ENCODE measurements around the gene POU2F1.

GRCh38 chr1:167412920-167413319 is 192.2 kb downstream of the POU2F1 start:
- no peak for TF ChIP-seq CTCF (conservative IDR thresholded peaks at IDR 0.05; ENCODE audit: low read depth in 2 of 2)
- no peak for TF ChIP-seq EZH2 (IDR thresholded peaks at IDR 0.05; ENCODE audit: low read depth, unreplicated experiment)
- TF ChIP-seq REST (IDR thresholded peaks at IDR 0.05; ENCODE audit: unreplicated experiment): no peak
